H9 (cell line): Measurements from ENCODE around the gene FAM221B. TPM values are rescaled to one million over a fixed set of nuclear protein-coding genes. Genes with fewer than 3 reads are reported as not detected.

Experiments
- DNase-seq: peaks from one replicate; pipeline ENCODE4 v3.0.0-alpha.2; 2017
- H2AFZ ChIP-seq: one replicate; pipeline ENCODE4 v1.6.1; 2013; ENCODE audit warnings: mild to moderate bottlenecking, low read length, control low read depth, moderate library complexity
- H2AK5ac ChIP-seq: 2 replicates; pipeline ENCODE4 v1.6.1; 2013; ENCODE audit warnings: low read length, control low read depth, mixed read lengths; ENCODE audit not compliant: insufficient read length
- H2BK120ac ChIP-seq: one replicate; pipeline ENCODE4 v1.6.1; 2013; ENCODE audit warnings: low read depth, mild to moderate bottlenecking, low read length, control low read depth, inconsistent platforms; ENCODE audit not compliant: poor library complexity, severe bottlenecking
- H2BK12ac ChIP-seq: 2 replicates; pipeline ENCODE4 v1.6.1; 2013; ENCODE audit warnings: low read length, control low read depth, mixed read lengths, low read depth; ENCODE audit not compliant: insufficient read length
- H2BK15ac ChIP-seq: 2 replicates; pipeline ENCODE4 v1.6.1; 2013; ENCODE audit warnings: low read depth, low read length, control low read depth
- H2BK20ac ChIP-seq: one replicate; pipeline ENCODE4 v1.6.1; 2013; ENCODE audit warnings: low read depth, mild to moderate bottlenecking, low read length, control low read depth, inconsistent platforms; ENCODE audit not compliant: poor library complexity, severe bottlenecking
- H2BK5ac ChIP-seq: 2 replicates; pipeline ENCODE4 v1.6.1; 2013; ENCODE audit warnings: low read length, control low read depth, mixed read lengths; ENCODE audit not compliant: insufficient read length
- H3K14ac ChIP-seq: 2 replicates; pipeline ENCODE4 v1.6.1; 2013; ENCODE audit warnings: low read length, control low read depth; ENCODE audit not compliant: insufficient read depth
- H3K18ac ChIP-seq: 2 replicates; pipeline ENCODE4 v1.6.1; 2013; ENCODE audit warnings: low read depth, mild to moderate bottlenecking, mixed read lengths, low read length, control low read depth; ENCODE audit not compliant: insufficient read length
- H3K23ac ChIP-seq: 2 replicates; pipeline ENCODE4 v1.6.1; 2013; ENCODE audit warnings: low read length, control low read depth, mixed read lengths, low read depth; ENCODE audit not compliant: insufficient read length
- H3K23me2 ChIP-seq: 2 replicates; pipeline ENCODE4 v1.6.1; 2013; ENCODE audit warnings: low read depth, mild to moderate bottlenecking, mixed read lengths, low read length, control low read depth; ENCODE audit not compliant: insufficient read length, poor library complexity, severe bottlenecking
- H3K27ac ChIP-seq: 2 replicates; pipeline ENCODE4 v1.5.1; 2013; ENCODE audit warnings: low read length, control low read depth, mixed read lengths, low read depth; ENCODE audit not compliant: insufficient read length
- H3K27me3 ChIP-seq: 2 replicates; pipeline ENCODE4 v1.6.1; 2013; ENCODE audit warnings: low read length, control low read depth, inconsistent platforms; ENCODE audit not compliant: insufficient read depth
- H3K4ac ChIP-seq: 2 replicates; pipeline ENCODE4 v1.6.1; 2013; ENCODE audit warnings: low read depth, mild to moderate bottlenecking, control low read depth, inconsistent platforms, low read length, moderate library complexity
- H3K4me1 ChIP-seq: 2 replicates; pipeline ENCODE4 v1.6.1; 2013; ENCODE audit warnings: low read length, control low read depth, inconsistent platforms; ENCODE audit not compliant: insufficient read depth
- H3K4me2 ChIP-seq: 2 replicates; pipeline ENCODE4 v1.6.1; 2013; ENCODE audit warnings: low read length, control low read depth, mixed read lengths; ENCODE audit not compliant: insufficient read length, insufficient read depth
- H3K56ac ChIP-seq: 2 replicates; pipeline ENCODE4 v1.6.1; 2013; ENCODE audit warnings: low read depth, mild to moderate bottlenecking, mixed read lengths, low read length, control low read depth; ENCODE audit not compliant: insufficient read length
- H3K79me1 ChIP-seq: 2 replicates; pipeline ENCODE4 v1.6.1; 2013; ENCODE audit warnings: low read depth, mild to moderate bottlenecking, moderate library complexity, low read length, control low read depth, inconsistent platforms; ENCODE audit not compliant: insufficient read depth, poor library complexity, severe bottlenecking
- H3K79me2 ChIP-seq: 2 replicates; pipeline ENCODE4 v1.6.1; 2013; ENCODE audit warnings: low read length, control low read depth, inconsistent platforms; ENCODE audit not compliant: insufficient read depth
- H3K9ac ChIP-seq: 2 replicates; pipeline ENCODE4 v1.6.1; 2013; ENCODE audit warnings: low read length, control low read depth, mixed read lengths; ENCODE audit not compliant: insufficient read length; ENCODE audit errors: extremely low read depth
- H3K9me3 ChIP-seq: one replicate; pipeline ENCODE4 v1.6.1; 2013; ENCODE audit warnings: low read depth, low read length, inconsistent platforms; ENCODE audit not compliant: control insufficient read depth
- H3T11ph ChIP-seq: one replicate; pipeline ENCODE4 v1.6.1; 2013; ENCODE audit warnings: mild to moderate bottlenecking, low read length, control low read depth, inconsistent platforms
- H4K20me1 ChIP-seq: one replicate; pipeline ENCODE4 v1.6.1; 2013; ENCODE audit not compliant: control insufficient read depth, insufficient read length, insufficient read depth
- H4K5ac ChIP-seq: 2 replicates; pipeline ENCODE4 v1.6.1; 2013; ENCODE audit warnings: low read depth, mild to moderate bottlenecking, mixed read lengths, low read length, control low read depth; ENCODE audit not compliant: insufficient read length
- H4K8ac ChIP-seq: replicated peaks from 2 replicates; pipeline ENCODE4 v1.6.1; 2013; ENCODE audit warnings: low read length, control low read depth, mixed read lengths, low read depth; ENCODE audit not compliant: insufficient read length
- H4K91ac ChIP-seq: 2 replicates; pipeline ENCODE4 v1.6.1; 2013; ENCODE audit warnings: low read depth, mild to moderate bottlenecking, moderate library complexity, mixed read lengths, low read length, control low read depth; ENCODE audit not compliant: insufficient read length
- H3K27ac Mint-ChIP-seq, 3 experiments: 2 replicates in 2 of 3; 3 replicates in 1 of 3; pipeline ENCODE4 v1.8.0; 2020 to 2021; ENCODE audit warnings: mixed read lengths in 3 of 3, mild to moderate bottlenecking in 1 of 3, moderate library complexity in 1 of 3
- H3K27me3 Mint-ChIP-seq: 2 replicates; pipeline ENCODE4 v1.8.0; 2021; ENCODE audit warnings: low read depth, mild to moderate bottlenecking, moderate library complexity, mixed read lengths
- H3K36me3 Mint-ChIP-seq, 3 experiments: 2 replicates in 2 of 3; 3 replicates in 1 of 3; pipeline ENCODE4 v1.8.0; 2020 to 2021; ENCODE audit warnings: low read depth in 3 of 3, mixed read lengths in 3 of 3; ENCODE audit not compliant: insufficient read depth in 1 of 3
- H3K4me1 Mint-ChIP-seq, 2 experiments: 2 replicates each; pipeline ENCODE4 v1.8.0; 2020; ENCODE audit warnings: mixed read lengths in 2 of 2
- H3K4me3 Mint-ChIP-seq, 2 experiments: 2 replicates in 1 of 2; 3 replicates in 1 of 2; pipeline ENCODE4 v1.8.0; 2020 to 2021; ENCODE audit warnings: mild to moderate bottlenecking in 2 of 2, mixed read lengths in 2 of 2, moderate library complexity in 1 of 2
- H3K9me3 Mint-ChIP-seq, 2 experiments: 2 replicates in 1 of 2; 3 replicates in 1 of 2; pipeline ENCODE4 v1.8.0; 2020; ENCODE audit warnings: mild to moderate bottlenecking in 2 of 2, mixed read lengths in 2 of 2, moderate library complexity in 1 of 2
- WGBS: extraction: QIAGEN DNeasy Blood & Tissue Kit; methylation state at CpG from one replicate; pipeline ENCODE4 v1.1.7; 2013; ENCODE audit warnings: missing lambda C conversion rate, low lambda C conversion rate, mixed read lengths; ENCODE audit not compliant: insufficient read length; ENCODE audit errors: extremely low coverage; 5-methylcytosine and 5-hydroxymethylcytosine counted together
- total RNA-seq: library from RNA; stranded (reverse); gene quantifications from 2 replicates; pipeline ENCODE4 v1.2.1, GENCODE V29; 2021
- TF ChIP-seq, protein P1 (sequence below): fragments of 200-600 bp; sonication (generic); conservative IDR thresholded peaks from 3 replicates; pipeline ENCODE4 v1.8.0; 2021; ENCODE audit warnings: antibody characterized with exemption, mild to moderate bottlenecking

FAM221B gene
- total RNA-seq, 1 experiment from 2014 or later: not detected

DNA sequence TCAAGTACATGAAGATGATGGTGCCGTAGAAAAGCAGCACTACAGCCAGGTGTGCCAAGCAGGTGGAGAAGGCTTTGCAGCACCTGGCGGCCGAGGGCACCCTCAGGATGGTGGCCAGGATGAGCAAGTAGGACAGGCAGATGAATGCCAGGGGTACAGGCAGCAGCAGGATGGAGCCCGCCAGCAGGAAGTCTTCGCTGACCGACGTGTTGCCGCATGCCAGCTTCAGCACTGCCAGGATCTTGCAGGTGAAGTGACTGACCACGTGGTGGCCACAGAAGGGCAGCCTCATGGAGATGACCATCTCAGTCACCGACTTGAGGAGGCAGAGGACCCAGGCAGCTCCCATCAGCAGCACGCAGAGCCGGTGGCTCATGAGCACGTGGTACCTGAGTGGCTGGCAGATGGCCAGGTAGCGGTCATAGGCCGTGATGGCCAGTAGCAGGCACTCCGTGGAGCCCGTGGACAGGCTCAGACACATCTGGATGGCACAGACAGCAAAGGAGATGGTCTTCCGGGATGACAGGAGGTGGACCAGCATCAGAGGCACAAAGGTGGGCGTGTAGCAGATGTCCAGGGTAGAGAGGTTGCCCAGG is 41.2 kb upstream of the FAM221B start:
- peaks cover 3% of the 10 kb centered on the region; the same call in 1 of the 2 replicates for H3K27me3 Mint-ChIP-seq
- no CpG with 5 or more reads among the region's 19 CpGs for WGBS

More for the DNA sequence above, 41.2 kb upstream of the FAM221B start:
- no peaks in the 10 kb centered on the region for H3K9me3 ChIP-seq
- DNase-seq: no peak
- H3K79me1 ChIP-seq: no peaks in the 10 kb centered on the region
- no peak overlapping the region for H2BK20ac ChIP-seq
- no peak overlapping the region for H2BK120ac ChIP-seq
- no peak overlapping the region for H2AK5ac ChIP-seq
- H3K4ac ChIP-seq: no peak overlapping the region
- H4K5ac ChIP-seq: no peak overlapping the region
- H4K91ac ChIP-seq: no peak overlapping the region
- no peaks in the 10 kb centered on the region for H3K79me2 ChIP-seq
- peaks cover 7% of the 10 kb centered on the region; the same call in 1 of the 2 replicates for H3K4me1 ChIP-seq
- H3K9ac ChIP-seq: no peak overlapping the region
- H4K20me1 ChIP-seq: no peaks in the 10 kb centered on the region
- no peak overlapping the region for H2BK15ac ChIP-seq
- H3K56ac ChIP-seq: no peak overlapping the region
- no peak overlapping the region for H3K27ac ChIP-seq
- no peak overlapping the region for H3K4me2 ChIP-seq
- H2BK5ac ChIP-seq: no peak overlapping the region
- H2AFZ ChIP-seq: no peak overlapping the region
- H4K8ac ChIP-seq: no peak overlapping the region
- peaks cover 16% of the 10 kb centered on the region in 2 experiments for H3K4me1 Mint-ChIP-seq
- no peak overlapping the region; a peak in 1 of 7 replicates for H3K27ac Mint-ChIP-seq
- H3K14ac ChIP-seq: no peak overlapping the region
- H2BK12ac ChIP-seq: no peak overlapping the region
- no peaks in the 10 kb centered on the region for H3K27me3 ChIP-seq
- TF ChIP-seq, protein P1, sequence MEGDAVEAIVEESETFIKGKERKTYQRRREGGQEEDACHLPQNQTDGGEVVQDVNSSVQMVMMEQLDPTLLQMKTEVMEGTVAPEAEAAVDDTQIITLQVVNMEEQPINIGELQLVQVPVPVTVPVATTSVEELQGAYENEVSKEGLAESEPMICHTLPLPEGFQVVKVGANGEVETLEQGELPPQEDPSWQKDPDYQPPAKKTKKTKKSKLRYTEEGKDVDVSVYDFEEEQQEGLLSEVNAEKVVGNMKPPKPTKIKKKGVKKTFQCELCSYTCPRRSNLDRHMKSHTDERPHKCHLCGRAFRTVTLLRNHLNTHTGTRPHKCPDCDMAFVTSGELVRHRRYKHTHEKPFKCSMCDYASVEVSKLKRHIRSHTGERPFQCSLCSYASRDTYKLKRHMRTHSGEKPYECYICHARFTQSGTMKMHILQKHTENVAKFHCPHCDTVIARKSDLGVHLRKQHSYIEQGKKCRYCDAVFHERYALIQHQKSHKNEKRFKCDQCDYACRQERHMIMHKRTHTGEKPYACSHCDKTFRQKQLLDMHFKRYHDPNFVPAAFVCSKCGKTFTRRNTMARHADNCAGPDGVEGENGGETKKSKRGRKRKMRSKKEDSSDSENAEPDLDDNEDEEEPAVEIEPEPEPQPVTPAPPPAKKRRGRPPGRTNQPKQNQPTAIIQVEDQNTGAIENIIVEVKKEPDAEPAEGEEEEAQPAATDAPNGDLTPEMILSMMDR: no peak
- H3K23ac ChIP-seq: no peak overlapping the region
- H3K36me3 Mint-ChIP-seq: peaks cover 0 to 3% (median 1%) of the 10 kb centered on the region in 3 experiments; a peak in 4 of 7 replicates
- H3T11ph ChIP-seq: no peak overlapping the region
- H3K9me3 Mint-ChIP-seq: no peaks in the 10 kb centered on the region
- H3K23me2 ChIP-seq: no peaks in the 10 kb centered on the region
- H3K4me3 Mint-ChIP-seq: no peak overlapping the region
- no peak overlapping the region for H3K18ac ChIP-seq
